ENCODE results near the gene TRAFD1. TPM values are rescaled to one million over a fixed set of nuclear protein-coding genes. Genes with fewer than 3 reads are reported as not detected.

TRAFD1 gene
- total RNA-seq, 4 donors from 2014 or later: 8.9 to 17.7 (median 14.5) TPM

DNA sequence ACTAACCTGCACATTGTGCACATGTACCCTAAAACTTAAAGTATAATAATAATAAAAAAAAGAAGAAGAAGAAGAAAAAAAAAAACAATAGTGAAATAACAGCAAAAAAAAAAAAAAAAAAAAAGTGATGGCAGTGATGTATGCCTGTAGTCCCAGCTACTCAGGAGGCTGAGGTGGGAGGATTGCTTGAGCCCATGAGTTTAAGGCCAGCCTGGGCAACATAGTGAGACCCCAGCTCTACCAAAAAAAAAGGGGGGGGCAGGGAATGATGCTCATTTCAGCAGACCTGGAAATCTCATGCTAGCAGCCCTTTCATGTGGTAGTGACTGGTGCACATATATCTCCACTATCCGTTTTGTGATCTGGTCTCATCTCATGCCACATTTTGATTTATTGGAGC lies 20.8 kb downstream of the TRAFD1 start:
- in situ Hi-C loops (cut with MboI; ENCODE audit: low sequenced_read_pairs in 4 of 4): no loop called here
- no peaks in the 10 kb centered on the region for H3K27me3 ChIP-seq
- H3K27ac ChIP-seq: no peak overlapping the region
- H3K4me1 ChIP-seq: no peaks in the 10 kb centered on the region
- DNase-seq: no peak
- ATAC-seq: no peak
- H3K9me3 ChIP-seq: no peaks in the 10 kb centered on the region
- no peak for TF ChIP-seq POLR2A (IDR thresholded peaks at IDR 0.05)
- no peak for TF ChIP-seq CTCF (IDR thresholded peaks at IDR 0.05 in 4 of 5, conservative IDR thresholded peaks at IDR 0.05 in 1 of 5)
- peaks cover 0 to 87% of the 10 kb centered on the region in 2 donors for H3K36me3 ChIP-seq
- intact Hi-C loops (cut with DNase I; ENCODE audit: low total_unique reads): no loop called here
- no peak overlapping the region for H3K4me3 ChIP-seq

DNA sequence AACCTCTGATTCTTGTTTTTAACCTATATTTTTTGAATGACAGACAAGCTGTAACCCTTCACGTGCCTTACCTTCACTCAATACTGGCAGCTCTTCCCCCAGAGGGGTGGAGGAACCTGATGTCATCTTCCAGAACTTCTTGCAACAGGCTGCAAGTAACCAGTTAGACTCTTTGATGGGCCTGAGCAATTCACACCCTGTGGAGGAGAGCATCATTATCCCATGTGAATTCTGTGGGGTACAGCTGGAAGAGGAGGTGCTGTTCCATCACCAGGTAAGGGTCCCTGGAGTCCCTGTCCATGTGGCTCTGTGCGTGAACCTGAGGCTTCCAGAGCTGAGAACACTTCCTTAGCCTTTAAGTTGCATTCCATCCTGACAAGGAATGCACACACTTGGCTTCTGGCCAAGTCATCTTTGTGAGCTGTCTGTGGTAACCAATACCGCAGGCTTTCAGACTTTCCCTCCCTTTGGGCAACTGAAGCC lies 22.7 kb downstream of the TRAFD1 start:
- in situ Hi-C loops (cut with MboI; ENCODE audit: low sequenced_read_pairs in 4 of 4): no loop called here
- Histone ChIP-seq H3K27me3 (no peaks in the 10 kb centered on the region), H3K27ac (no peak overlapping the region), H3K36me3 (peaks cover 0 to 87% of the 10 kb centered on the region in 2 donors), H3K4me3 (no peak overlapping the region), H3K9me3 (no peaks in the 10 kb centered on the region), H3K4me1 (no peaks in the 10 kb centered on the region)
- no peak for ATAC-seq
- no peak for DNase-seq
- no peak for TF ChIP-seq POLR2A (IDR thresholded peaks at IDR 0.05)
- no peak for TF ChIP-seq CTCF (IDR thresholded peaks at IDR 0.05 in 4 of 5, conservative IDR thresholded peaks at IDR 0.05 in 1 of 5)
- intact Hi-C loops (cut with DNase I; ENCODE audit: low total_unique reads): no loop called here

DNA sequence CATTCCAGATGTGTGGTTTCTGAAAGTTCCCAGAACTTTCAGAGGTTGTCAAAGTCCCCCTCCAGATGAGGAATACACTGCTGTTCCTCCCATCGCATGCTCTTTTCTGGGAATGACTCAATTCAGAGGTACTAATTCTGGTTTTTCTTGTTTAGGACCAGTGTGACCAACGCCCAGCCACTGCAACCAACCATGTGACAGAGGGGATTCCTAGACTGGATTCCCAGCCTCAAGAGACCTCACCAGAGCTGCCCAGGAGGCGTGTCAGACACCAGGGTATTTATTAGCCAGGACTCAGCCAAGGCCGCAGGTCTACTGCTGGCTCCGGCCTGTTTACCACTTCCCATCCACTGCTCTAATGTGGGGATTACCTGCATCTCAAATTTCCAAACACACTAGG lies 24.2 kb downstream of the TRAFD1 start:
- Histone ChIP-seq H3K36me3 (peaks cover 0 to 84% of the 10 kb centered on the region in 2 donors), H3K27ac (no peak overlapping the region), H3K4me1 (no peaks in the 10 kb centered on the region), H3K9me3 (no peaks in the 10 kb centered on the region), H3K27me3 (no peaks in the 10 kb centered on the region), H3K4me3 (no peak overlapping the region)
- in situ Hi-C loops (cut with MboI; ENCODE audit: low sequenced_read_pairs in 4 of 4) (no loop called here), intact Hi-C loops (cut with DNase I; ENCODE audit: low total_unique reads) (no loop called here)
- DNase-seq: no peak
- ATAC-seq: no peak
- TF ChIP-seq POLR2A (IDR thresholded peaks at IDR 0.05): no peak
- no peak for TF ChIP-seq CTCF (IDR thresholded peaks at IDR 0.05 in 4 of 5, conservative IDR thresholded peaks at IDR 0.05 in 1 of 5)

- no peaks in the 10 kb centered on the region for H3K27me3 ChIP-seq
- no peaks in the 10 kb centered on the region for H3K9me3 ChIP-seq
- no peak overlapping the region for H3K4me3 ChIP-seq
- ATAC-seq (no peak), DNase-seq (no peak)
- H3K4me1 ChIP-seq: no peaks in the 10 kb centered on the region
- peaks cover 0 to 70% of the 10 kb centered on the region in 2 donors for H3K36me3 ChIP-seq
- intact Hi-C loops (cut with DNase I; ENCODE audit: low total_unique reads) (no loop called here), in situ Hi-C loops (cut with MboI; ENCODE audit: low sequenced_read_pairs in 4 of 4) (no loop called here)
- no peak overlapping the region for H3K27ac ChIP-seq
- TF ChIP-seq POLR2A (IDR thresholded peaks at IDR 0.05) (no peak), CTCF (IDR thresholded peaks at IDR 0.05 in 4 of 5, conservative IDR thresholded peaks at IDR 0.05 in 1 of 5) (no peak)
These were observed 26.6 kb downstream of the TRAFD1 start for GRCh38 chr12:112151766-112152541.
